Keratinocyte (primary cell): ENCODE results near the gene NAPA. TPM values are rescaled to one million over a fixed set of nuclear protein-coding genes. Genes with fewer than 3 reads are reported as not detected.

ENCODE experiments used
- DNase-seq: peaks from one replicate; pipeline ENCODE4 v3.0.0-alpha.2; 2011; ENCODE audit warnings: low read depth, missing footprints, low spot score
- FAIRE-seq: peaks from 2 replicates; lab custom pipeline; 2011; peaks lifted over from hg19 to GRCh38; lab: Jason Lieb, UNC
- H2AFZ ChIP-seq: 2 replicates; pipeline ENCODE4 v1.6.0; 2012; ENCODE audit warnings: low read length, control low read depth, inconsistent platforms; ENCODE audit not compliant: control insufficient read depth
- H3K27ac ChIP-seq: 2 replicates; pipeline ENCODE4 v1.5.1; 2011; ENCODE audit warnings: low read length; ENCODE audit not compliant: control insufficient read depth, insufficient read depth
- H3K27me3 ChIP-seq: 3 replicates; pipeline ENCODE4 v1.6.0; 2011; ENCODE audit warnings: low read length; ENCODE audit not compliant: control insufficient read depth, insufficient read depth; ENCODE audit errors: extremely low read depth
- H3K36me3 ChIP-seq, 2 experiments: 2 replicates in 1 of 2; 3 replicates in 1 of 2; pipeline ENCODE4 v1.5.1; 2011; ENCODE audit warnings: low read length in 2 of 2, mild to moderate bottlenecking in 1 of 2; ENCODE audit not compliant: control insufficient read depth in 2 of 2, insufficient read depth in 2 of 2; ENCODE audit errors: extremely low read depth in 1 of 2
- H3K4me1 ChIP-seq: 3 replicates; pipeline ENCODE4 v1.5.1; 2011; ENCODE audit warnings: low read length; ENCODE audit not compliant: control insufficient read depth, insufficient read depth; ENCODE audit errors: extremely low read depth
- H3K4me2 ChIP-seq: 3 replicates; pipeline ENCODE4 v1.6.0; 2011; ENCODE audit warnings: low read depth, low read length; ENCODE audit not compliant: control insufficient read depth, insufficient read depth; ENCODE audit errors: extremely low read depth
- H3K4me3 ChIP-seq, 3 experiments: fragments of 200-600 bp in 1 of 3; sonication (generic) in 1 of 3; 2 replicates in 2 of 3; 3 replicates in 1 of 3; pipeline ENCODE4 v1.5.1; 2011 to 2016; ENCODE audit warnings: low read length in 3 of 3, mild to moderate bottlenecking in 3 of 3, control low read depth in 2 of 3, inconsistent platforms in 1 of 3, low read depth in 1 of 3, mixed read lengths in 1 of 3, mixed run types in 1 of 3, moderate library complexity in 1 of 3; ENCODE audit not compliant: control insufficient read depth in 2 of 3, insufficient read depth in 2 of 3; ENCODE audit errors: extremely low read depth in 1 of 3
- H3K79me2 ChIP-seq: 2 replicates; pipeline ENCODE4 v1.6.0; 2012; ENCODE audit warnings: low read length; ENCODE audit not compliant: control insufficient read depth, insufficient read depth
- H3K9ac ChIP-seq: 3 replicates; pipeline ENCODE4 v1.6.0; 2011; ENCODE audit warnings: low read length; ENCODE audit not compliant: control insufficient read depth, insufficient read depth; ENCODE audit errors: extremely low read depth
- H3K9me1 ChIP-seq: 3 replicates; pipeline ENCODE4 v1.6.0; 2011; ENCODE audit warnings: low read length; ENCODE audit not compliant: control insufficient read depth, insufficient read depth; ENCODE audit errors: extremely low read depth
- H3K9me3 ChIP-seq: 2 replicates; pipeline ENCODE4 v1.5.1; 2012; ENCODE audit warnings: low read depth, low read length; ENCODE audit not compliant: control insufficient read depth
- H4K20me1 ChIP-seq: 3 replicates; pipeline ENCODE4 v1.6.0; 2011; ENCODE audit warnings: low read length; ENCODE audit not compliant: control insufficient read depth, insufficient read depth; ENCODE audit errors: extremely low read depth
- EZH2 ChIP-seq: IDR thresholded peaks from one replicate; pipeline ENCODE4 v1.6.1; 2012; ENCODE audit warnings: inconsistent platforms, mild to moderate bottlenecking, low read length, moderate library complexity
- dilution Hi-C: fragments of 300-500 bp; cut with MboI; formaldehyde crosslinking; loops from one replicate; pipeline ENCODE4 v1.7.0; 2020; ENCODE audit warnings: low sequenced_read_pairs; ENCODE audit not compliant: extremely low pct_ligation_motif_present
- polyA plus RNA-seq, 5 experiments: library from polyadenylated mRNA; depleted of rRNA in 3 of 5; stranded (reverse) in 3 of 5; stranded (forward) in 1 of 5; unstranded in 1 of 5; fragments of >200 nt; gene quantifications; 1 replicate in 1 of 5; 2 replicates in 3 of 5; 3 replicates in 1 of 5; pipeline versions ENCODE4 v1.2.1 to v1.2.3, GENCODE V29; 2011 to 2012; ENCODE audit warnings: missing spikeins in 2 of 5, low read depth in 1 of 5, low replicate concordance in 1 of 5
- TF ChIP-seq, protein P1 (sequence below), 3 experiments: IDR thresholded peaks in 1 of 3; conservative IDR thresholded peaks in 1 of 3; optimal IDR thresholded peaks in 1 of 3; 2 replicates in 2 of 3; 3 replicates in 1 of 3; pipeline versions ENCODE3 to v1.5.1; 2011; ENCODE audit warnings: low read length in 3 of 3, mild to moderate bottlenecking in 3 of 3, moderate library complexity in 2 of 3, control low read depth in 1 of 3, inconsistent platforms in 1 of 3; ENCODE audit not compliant: insufficient read depth in 2 of 3; ENCODE audit errors: extremely low read depth in 1 of 3

NAPA gene
- polyA plus RNA-seq, 1 donor (not counting 4 experiments of a cell fraction or from before 2014, with no cell fraction given): 89.0 TPM

DNA sequence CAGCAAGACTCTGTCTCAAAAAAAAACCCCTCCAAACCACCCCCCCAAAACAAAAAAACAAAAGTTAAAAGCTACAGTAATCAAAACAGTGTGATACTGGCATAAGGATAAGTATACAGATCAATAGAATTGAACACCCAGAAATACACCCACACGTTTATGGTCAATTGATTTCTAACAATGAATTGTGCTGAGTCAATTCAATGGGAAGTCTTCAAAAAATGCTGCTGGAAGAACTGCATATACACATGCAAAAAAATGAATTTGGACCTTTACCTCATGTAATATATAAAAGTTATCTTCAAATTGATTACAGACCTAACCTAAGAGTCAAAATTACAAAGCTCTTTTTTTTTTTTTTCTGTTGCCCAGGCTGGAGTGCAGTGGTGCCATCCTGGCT lies 19.8 kb upstream of the NAPA start:
- Histone ChIP-seq H3K9me1 (no peaks in the 10 kb centered on the region), H3K9me3 (no peaks in the 10 kb centered on the region), H3K79me2 (no peaks in the 10 kb centered on the region), H3K36me3 (no peaks in the 10 kb centered on the region), H3K4me1 (no peaks in the 10 kb centered on the region), H3K27ac (no peak overlapping the region), H2AFZ (no peak overlapping the region), H3K4me3 (no peak overlapping the region), H3K4me2 (no peak overlapping the region), H3K27me3 (no peaks in the 10 kb centered on the region), H3K9ac (no peak overlapping the region), H4K20me1 (no peaks in the 10 kb centered on the region)
- DNase-seq (no peak), FAIRE-seq (no peak)
- TF ChIP-seq, protein P1, sequence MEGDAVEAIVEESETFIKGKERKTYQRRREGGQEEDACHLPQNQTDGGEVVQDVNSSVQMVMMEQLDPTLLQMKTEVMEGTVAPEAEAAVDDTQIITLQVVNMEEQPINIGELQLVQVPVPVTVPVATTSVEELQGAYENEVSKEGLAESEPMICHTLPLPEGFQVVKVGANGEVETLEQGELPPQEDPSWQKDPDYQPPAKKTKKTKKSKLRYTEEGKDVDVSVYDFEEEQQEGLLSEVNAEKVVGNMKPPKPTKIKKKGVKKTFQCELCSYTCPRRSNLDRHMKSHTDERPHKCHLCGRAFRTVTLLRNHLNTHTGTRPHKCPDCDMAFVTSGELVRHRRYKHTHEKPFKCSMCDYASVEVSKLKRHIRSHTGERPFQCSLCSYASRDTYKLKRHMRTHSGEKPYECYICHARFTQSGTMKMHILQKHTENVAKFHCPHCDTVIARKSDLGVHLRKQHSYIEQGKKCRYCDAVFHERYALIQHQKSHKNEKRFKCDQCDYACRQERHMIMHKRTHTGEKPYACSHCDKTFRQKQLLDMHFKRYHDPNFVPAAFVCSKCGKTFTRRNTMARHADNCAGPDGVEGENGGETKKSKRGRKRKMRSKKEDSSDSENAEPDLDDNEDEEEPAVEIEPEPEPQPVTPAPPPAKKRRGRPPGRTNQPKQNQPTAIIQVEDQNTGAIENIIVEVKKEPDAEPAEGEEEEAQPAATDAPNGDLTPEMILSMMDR (optimal IDR thresholded peaks at IDR 0.05 in 1 of 3, IDR thresholded peaks at IDR 0.05 in 1 of 3, conservative IDR thresholded peaks at IDR 0.05 in 1 of 3; ENCODE audit: extremely low read depth in 1 of 3, insufficient read depth in 2 of 3, low read length in 3 of 3): no peak
- TF ChIP-seq EZH2: no peak
- dilution Hi-C loops: no loop called here

DNA sequence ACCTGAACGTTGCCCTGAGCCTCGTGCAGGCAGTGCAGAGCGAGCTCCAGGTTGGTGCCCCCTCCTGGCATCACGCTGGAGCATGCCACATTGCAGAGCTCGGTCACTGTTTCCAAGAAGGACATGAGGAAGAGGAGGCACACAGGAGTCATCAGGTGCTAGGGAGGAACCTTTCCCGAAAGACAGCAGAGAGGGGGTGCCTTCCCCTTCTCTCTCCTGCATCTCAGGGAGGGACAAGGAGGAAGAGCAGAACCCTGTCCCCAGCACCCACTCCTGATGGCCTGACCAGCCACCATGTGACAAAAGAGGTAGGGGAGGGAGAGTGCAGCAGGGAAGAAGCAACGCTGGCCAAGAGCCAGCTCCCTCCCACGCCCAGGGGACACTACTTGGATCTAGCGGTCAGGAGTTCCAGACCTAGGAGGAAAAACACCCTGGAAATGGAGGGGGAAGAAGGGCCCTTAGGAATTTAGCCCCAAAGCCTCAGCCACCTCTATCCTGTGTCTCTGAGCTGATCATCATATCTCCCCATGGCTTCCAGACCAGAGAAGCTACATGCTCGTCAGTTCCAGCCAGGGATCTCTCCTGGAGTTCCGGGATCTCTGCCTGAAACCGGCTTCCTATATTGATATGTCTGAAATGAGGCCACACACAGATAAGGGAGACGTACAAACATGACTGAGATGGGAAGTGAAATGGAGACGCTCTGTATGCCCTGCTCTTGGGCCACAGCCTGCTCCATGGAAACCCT lies 17.0 kb upstream of the NAPA start:
- dilution Hi-C loops: no loop called here
- no peak overlapping the region for H3K4me2 ChIP-seq
- H2AFZ ChIP-seq: no peak overlapping the region
- H3K27me3 ChIP-seq: peaks cover 8% of the 10 kb centered on the region
- FAIRE-seq (no peak), DNase-seq (no peak)
- no peak overlapping the region for H3K9ac ChIP-seq
- H3K79me2 ChIP-seq: no peaks in the 10 kb centered on the region
- no peaks in the 10 kb centered on the region for H3K4me1 ChIP-seq
- H3K36me3 ChIP-seq: no peaks in the 10 kb centered on the region
- H3K27ac ChIP-seq: no peak overlapping the region
- H3K4me3 ChIP-seq: no peak overlapping the region
- no peaks in the 10 kb centered on the region for H4K20me1 ChIP-seq
- TF ChIP-seq EZH2: no peak
- TF ChIP-seq, protein P1 (optimal IDR thresholded peaks at IDR 0.05 in 1 of 3, IDR thresholded peaks at IDR 0.05 in 1 of 3, conservative IDR thresholded peaks at IDR 0.05 in 1 of 3; ENCODE audit: extremely low read depth in 1 of 3, insufficient read depth in 2 of 3, low read length in 3 of 3): no peak
- H3K9me1 ChIP-seq: no peaks in the 10 kb centered on the region
- H3K9me3 ChIP-seq: no peaks in the 10 kb centered on the region
